Muscle of back (tissue), 11 donors: ENCODE data around the gene PALS2. TPM values are rescaled to one million over a fixed set of nuclear protein-coding genes. Genes with fewer than 3 reads are reported as not detected.

Source experiments
- DNase-seq, 3 donors: peaks; one replicate each; pipeline versions ENCODE4 v3.0.0 to v3.0.0-alpha.2; 2013
- polyA plus RNA-seq, 10 donors: library from polyadenylated mRNA; unstranded; fragments of 120-200 nt; gene quantifications; one replicate each; pipeline ENCODE4 v1.2.1, GENCODE V29; 2013; ENCODE audit not compliant: insufficient read length in 10 of 10

The PALS2 gene
- polyA plus RNA-seq, 10 donors: 5.0 to 9.8 (median 6.6) TPM

GRCh38 chr7:24582166-24582565 is 8.9 kb downstream of the PALS2 start:
- no peak for DNase-seq

DNA sequence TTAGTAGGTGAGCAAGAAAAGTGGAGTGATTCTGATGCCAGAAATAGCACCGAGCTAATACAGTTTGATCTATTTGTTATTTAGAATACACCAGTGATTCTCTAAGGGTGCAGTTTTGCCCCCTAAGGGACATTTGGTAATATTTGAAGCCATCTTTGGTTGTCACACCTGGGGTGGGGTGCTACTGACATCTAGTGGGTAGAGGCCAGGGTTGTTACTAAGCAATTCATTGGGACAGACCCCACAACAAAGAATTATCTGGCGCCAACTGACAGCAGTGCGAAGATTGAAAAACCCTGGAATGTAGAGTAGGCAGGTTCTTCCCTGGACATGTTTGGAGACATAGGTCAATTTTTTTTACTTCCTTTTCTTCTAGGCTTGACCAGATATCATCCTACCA is 14.6 kb downstream of the PALS2 start:
- DNase-seq: no peak

DNA sequence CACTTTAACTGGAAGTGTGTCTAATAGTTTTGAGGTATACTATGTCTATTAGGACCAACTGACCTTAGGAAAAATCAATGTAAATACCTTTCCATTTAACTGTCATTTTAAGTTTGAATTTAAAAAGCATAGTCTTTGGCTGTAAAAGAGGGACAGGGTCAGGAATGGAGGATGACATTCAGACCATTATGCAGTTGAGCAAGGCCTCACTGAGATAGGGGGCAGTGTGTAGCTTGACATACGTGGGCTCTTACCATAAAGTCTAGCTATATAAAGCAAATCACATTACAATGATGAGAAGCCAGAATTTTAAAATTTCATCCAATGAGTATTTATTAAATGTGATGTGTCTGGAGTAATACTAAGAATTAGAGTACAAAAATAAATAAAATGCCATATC is 17.9 kb downstream of the PALS2 start:
- DNase-seq: no peak

- no peak for DNase-seq
These were observed 22.6 kb downstream of the PALS2 start for GRCh38 chr7:24595671-24596418.

- DNase-seq: no peak
These were observed 23.8 kb downstream of the PALS2 start for GRCh38 chr7:24597014-24597413.

DNA sequence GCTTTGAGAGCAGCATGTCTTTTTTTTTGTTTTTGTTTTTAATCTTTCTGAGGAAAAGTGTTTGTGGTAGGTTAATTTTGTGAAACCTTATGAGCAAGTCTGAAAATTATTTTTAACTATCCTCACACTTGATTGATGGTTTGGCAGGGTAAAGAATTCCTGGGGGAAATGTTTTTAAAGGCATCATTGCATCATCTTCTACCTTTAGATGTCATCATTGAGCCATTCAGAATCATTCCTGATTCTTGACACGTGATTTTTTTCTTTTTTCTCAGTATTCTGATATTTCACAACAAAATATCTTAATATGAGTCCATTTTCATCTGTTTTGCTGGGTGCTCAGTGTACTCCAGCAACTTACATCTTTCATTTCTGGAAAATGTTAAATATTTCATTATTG is 28.3 kb downstream of the PALS2 start:
- no peak for DNase-seq

- no peak for DNase-seq
These were observed 29.7 kb downstream of the PALS2 start for GRCh38 chr7:24602860-24603456.

GRCh38 chr7:24604630-24605029 is 31.4 kb downstream of the PALS2 start:
- DNase-seq: no peak

GRCh38 chr7:24608504-24608903 is 35.3 kb downstream of the PALS2 start:
- DNase-seq: no peak

DNA sequence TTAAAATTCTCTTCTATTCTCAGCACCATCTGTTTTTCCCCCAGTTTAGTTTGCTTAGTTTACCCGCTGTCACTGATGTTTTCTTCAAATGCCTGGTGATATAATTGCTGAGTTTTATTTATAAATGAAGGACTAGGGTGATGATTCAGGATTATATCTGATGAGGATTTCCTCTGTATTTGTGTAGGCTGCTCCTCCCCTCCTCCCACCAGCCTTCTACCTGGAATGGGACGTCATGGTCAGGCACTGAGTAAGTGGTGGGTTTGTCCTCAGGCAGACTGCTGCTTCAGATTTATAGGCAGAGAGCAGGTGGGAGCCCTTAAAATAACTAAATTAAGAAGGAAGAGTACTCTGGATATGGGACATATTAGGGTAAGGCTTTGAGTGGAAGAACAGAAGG is 35.8 kb downstream of the PALS2 start:
- DNase-seq: no peak

GRCh38 chr7:24609570-24609969 is 36.3 kb downstream of the PALS2 start:
- DNase-seq: no peak

- DNase-seq: no peak
These were observed 37.9 kb downstream of the PALS2 start for GRCh38 chr7:24611130-24611529.

- DNase-seq: no peak
These were observed 44.8 kb downstream of the PALS2 start for GRCh38 chr7:24617957-24618616.

GRCh38 chr7:24619978-24620377 is 46.7 kb downstream of the PALS2 start:
- no peak for DNase-seq

DNA sequence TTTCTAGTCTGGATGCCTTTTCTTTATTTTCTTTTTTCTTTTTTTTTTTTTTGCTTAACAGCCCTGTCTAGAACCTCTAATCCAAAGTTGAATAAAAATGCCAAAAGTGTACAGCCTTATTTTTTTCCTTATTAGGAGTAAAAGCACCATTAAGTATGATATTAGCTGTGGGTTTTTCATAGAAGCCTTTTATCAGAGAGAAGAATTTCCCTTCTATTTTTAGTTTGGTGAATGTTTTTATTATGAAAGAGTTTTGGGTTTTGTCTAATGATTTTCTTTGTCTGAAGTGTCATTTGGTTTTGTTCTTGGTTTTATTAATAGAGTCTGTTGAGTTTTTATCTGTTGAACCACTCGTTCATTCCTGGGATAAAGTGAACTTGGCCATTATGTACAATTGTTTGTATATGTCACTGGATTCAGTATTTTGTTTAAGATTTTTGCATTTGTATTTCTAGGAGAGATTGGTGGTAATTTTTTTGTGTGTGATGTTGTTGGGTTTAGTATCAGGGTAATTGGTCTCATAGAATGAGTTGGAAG is 49.5 kb downstream of the PALS2 start:
- no peak for DNase-seq

Other genes with a start within 250 kb of the PALS2 start
- gene GSDME, start 184.0 kb downstream of the PALS2 start, polyA plus RNA-seq: 10 to 100 TPM in 2 of 10 donors, 1 to 10 TPM in 8; 5.4 to 18.6 (median 8.4) TPM